Midbrain (tissue), 1 donor: ENCODE results near the gene COL23A1.
"Not testable (repeated sequence)": the region's sequence is repeated elsewhere in the genome, so short reads cannot be mapped to it uniquely, and the experiment has no call there.

Experiments used
- DNase-seq: peaks from one replicate; lab custom pipeline; 2025; lab: John Stamatoyannopoulos, UW

COL23A1 gene

DNA sequence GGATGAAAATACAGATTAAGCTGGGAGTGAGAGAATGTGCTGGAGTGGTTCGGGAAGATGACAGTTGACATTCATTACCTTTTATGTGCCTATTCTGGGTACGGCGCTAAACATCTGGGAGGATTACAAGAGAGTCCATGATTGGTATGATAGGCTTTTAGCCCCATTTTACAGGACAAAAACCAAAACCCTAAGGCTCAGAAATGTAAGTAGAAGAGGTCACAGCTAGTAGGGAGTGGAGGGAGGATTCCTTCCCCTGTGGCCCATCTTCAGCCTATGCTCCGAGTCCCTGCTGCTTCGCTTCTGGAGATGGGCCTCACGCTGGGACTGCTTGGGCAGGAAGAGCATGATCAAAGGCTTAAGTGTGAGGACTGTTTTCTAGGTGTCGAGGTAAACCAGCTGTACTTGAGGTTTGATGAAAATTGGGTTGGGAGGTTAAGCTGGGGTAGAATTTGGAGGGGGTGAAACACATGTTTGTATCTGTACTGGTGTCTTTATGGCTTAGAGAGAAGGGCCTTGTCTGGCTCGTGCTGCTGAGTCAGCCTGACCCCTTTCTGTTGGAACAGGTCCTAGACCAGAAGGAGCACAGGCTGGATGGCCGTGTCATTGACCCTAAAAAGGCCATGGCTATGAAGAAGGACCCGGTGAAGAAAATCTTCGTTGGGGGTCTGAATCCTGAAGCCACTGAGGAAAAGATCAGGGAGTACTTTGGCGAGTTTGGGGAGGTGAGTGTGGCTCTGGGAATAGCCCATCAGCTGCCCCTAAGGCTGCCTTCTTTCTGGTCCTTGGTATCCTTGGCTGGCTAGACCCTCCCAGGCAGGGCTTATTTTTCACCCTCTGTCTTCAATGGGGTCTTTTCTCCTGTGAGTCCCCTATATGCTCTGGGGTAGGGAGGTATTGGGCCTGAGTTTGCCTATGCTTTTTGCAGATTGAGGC is 383.8 kb downstream of the COL23A1 start:
- DNase-seq, result no peak

DNA sequence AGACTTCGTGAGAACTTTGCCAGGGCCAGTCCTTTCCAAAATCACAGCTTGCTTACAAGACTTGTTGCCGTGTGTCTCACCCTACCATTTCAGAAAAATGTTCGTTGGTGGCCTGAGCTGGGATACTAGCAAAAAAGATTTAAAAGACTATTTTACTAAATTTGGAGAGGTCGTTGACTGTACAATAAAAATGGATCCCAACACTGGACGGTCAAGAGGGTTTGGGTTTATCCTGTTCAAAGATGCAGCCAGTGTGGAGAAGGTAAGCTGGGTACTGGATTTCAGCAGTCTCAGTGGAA is 384.5 kb downstream of the COL23A1 start:
- no peak for DNase-seq

DNA sequence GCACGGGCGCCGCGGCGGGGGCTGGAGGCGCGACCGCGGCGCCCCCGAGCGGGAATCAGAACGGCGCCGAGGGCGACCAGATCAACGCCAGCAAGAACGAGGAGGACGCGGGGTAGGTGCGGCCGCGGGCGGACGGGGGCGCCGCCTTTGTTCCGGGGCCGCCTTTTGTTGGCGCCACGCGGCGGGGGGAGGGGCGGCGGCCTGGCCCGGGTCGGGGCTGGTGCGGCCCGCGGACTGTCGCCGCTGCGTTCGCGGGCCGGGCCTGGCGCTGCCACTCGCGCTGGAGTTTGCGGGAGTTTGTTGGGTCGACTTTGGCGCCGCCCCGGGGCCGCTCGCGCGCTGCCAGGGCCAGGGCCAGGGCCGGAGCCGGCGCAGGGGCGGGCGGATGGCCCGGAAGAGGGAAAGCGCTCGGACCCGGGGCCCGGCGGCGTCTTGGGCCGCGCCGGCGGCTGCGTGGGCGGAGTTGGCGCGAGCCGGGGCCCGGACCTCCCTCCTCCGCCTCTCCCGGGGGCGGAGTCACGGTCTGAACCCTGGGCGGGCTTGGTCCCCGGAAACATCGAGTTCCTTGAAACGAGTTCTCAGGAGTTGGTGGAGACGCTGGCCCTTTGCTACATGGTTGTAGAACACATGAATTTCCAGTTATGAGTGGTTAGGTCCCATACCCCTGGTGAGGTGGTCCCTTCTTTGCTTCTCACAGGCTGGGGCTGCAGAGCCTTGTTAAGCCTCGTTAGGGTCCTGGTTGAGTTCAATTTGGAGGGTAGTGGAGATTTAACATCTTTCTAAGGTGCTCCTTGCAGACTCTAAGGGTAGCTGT is 385.1 kb downstream of the COL23A1 start:
- DNase-seq, result peak; percentile 68

DNA sequence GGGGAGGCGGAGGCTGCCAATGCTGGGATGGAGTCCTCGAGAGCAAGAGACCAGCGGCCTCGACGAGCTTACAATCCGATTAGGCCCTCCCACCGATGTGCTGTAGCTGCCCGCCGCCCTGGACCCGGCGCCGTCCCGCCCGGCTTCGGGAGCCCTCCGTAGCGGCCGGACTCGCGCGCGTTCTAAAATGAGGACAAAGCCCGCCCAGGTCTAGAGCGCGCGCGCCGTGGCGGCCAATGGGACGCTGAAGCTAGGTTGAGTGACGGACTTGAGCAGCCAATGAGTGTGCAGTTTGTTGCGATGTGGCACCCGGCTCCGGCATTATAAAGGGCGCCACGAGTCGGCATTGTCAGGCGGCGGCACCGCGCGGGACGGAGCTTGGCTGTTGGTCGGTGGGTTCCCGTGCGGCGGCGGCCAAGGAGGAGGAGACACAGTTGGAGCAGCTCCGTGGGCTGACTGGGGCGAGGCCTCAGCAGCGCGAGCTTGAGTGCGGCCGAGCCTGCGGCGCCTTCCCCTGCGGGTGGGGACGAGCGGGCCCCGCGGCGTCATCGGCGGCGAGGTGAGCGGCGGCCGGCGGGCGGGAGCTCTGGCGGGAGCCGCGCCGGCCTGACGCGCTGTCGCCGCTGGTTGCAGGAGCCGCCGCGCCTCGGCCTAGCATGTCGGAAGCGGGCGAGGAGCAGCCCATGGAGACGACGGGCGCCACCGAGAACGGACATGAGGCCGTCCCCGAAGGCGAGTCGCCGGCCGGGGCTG is 385.8 kb downstream of the COL23A1 start, which contains the start of gene HNRNPAB:
Gene HNRNPAB, plus strand, starts transcription at position 352 of the 753 bp plus-strand sequence. Its CDS starts 305 bp downstream, at position 657.
- peak; percentile 97 for DNase-seq

DNA sequence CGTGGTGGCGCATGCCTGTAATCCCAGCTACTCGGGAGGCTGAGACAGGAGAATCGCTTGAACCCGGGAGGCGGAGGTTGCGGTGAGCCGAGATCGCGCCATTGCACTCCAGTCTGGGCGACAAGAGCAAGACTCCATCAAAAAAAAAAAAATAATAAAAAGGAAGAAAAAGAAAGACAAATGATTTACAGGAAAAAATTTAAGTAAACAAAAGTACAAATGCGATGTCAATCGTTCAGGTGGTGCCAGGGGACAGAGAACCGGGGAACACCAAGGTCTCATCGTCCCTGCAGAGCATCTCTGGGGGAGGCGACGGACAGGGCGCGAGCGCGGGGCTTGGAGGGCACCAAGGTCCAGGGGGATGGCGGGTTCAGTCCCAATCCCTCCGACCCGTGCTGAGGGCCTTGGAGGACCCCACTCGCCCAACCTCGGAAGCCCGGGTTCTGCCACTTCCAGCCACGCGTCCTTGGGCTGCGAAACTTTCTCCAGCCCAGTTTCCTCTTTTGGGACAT is 386.5 kb downstream of the COL23A1 start:
- no peak for DNase-seq

DNA sequence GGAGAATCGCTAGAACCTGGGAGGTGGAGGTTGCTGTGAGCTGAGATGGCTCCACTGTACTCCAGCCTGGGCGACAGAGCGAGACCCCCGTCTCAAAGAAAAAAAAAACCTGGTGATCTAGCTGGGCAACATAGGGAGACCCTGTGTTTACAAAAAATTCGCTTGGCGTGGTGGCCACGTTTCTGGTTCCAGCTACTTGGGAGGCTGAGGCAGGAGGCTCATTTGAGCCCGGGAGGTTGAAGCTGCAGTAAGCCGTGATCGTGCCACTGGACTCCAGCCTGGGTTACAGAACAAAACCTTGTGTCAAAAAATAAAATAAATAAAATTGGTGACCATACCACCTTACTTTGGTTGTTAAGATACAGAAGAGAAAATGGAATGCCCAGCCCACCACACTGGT is 387.7 kb downstream of the COL23A1 start:
- no peak for DNase-seq

DNA sequence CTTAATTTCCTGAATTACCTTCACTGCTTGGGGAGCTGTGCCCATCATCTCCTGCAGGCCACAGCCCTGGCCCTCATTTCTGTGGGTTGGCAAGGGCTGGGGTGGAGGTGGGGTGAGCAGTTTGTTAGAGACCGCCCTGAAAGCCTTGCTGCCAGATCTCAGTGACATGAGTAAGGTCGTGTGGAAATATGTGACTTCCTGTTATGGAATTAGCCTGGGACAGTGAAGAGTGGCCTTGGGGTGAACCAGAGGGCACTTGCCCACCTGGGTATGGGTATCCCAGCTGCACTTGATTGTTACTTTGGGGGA is 388.3 kb downstream of the COL23A1 start:
- no peak for DNase-seq

DNA sequence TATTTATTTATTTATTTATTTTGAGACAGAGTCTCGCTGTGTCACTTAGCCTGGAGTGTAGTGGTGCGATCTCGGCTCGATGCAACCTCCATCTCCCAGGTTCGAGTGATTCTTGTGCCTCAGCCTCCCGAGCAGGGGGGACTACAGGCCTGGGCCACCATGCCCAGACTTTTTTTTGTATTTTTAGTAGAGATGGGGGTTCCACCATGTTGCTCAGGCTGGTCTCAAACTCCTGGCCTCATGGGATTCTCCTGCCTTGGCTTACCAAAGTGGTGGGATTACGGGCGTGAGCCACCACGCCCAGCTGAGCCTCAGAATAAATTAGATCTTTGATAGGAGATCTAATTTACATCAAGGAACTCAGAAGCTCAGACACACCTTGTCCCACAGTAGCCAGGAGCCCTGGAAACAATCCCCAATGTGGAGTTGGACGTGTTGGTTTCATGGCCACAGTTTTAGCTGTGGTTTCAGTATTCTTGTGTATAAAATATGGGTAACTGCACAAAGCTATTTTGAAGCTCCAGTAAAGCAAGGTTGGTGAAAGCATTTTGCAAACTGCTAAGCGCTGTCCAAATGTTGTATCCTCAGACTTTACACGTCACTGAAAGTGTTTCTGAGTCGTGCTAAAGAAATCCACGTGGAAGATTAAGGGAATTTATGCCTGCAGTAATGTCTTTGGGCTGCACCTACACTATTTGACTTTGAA is 388.8 kb downstream of the COL23A1 start:
- DNase-seq, result no peak

DNA sequence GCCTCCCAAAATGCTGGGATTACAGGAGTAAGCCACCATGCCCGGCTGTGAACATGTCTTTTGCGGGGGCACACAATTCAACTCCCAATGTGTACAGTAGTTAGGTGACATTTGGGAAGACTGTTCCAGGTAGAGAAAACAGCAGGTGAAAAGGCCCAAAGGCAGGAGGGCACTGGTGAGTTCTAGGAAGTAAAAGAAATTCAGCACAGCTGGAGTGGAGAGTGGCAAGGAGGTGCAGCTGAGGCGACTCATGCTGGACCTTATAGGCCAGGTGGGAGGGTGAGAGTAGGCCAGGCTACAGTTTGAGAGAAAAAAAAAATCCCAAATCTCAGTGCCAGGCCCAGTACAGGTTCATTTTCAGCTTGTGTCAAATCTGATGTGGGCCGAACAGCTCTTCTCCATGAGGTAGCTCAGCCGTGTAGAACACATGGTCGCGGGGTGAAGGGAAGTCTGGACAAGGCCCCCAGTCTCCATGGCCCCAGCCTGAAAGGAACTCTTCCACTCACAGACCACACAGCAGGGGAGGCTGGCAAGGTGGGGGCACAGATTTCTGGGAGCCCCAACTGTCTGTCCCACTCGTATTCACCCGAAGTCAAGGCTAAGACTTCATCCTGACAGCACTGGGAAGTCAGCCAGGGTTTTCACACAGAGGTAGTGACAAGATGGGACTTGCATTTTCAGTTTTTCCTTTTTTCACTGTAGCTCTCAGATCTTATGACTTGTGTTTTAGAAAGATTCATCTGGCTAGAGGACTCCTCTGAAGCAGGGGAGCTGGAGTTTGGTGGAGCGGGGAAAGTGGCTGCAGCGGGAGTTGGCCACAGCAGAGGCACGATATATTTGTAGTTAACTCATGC is 390.4 kb downstream of the COL23A1 start:
- DNase-seq, result no peak

DNA sequence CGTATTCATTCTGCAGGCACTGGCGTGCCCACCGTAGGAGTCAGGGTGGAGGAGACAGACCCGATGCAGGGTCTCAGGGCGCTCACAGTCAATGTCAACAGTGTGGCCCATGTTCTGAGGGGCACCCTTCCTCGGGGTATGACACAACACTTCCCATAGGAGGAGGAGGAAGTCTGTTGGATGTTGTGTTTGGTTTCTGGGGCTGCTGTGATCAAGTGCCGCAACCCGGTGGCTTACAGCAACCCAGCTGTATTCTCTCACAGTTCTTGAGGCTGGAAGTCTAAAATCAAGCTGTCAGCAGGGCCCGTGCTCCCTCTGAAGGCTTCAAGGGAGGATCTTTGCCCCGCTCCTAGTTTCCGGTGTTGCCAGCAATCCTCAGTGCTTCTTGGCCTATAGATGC is 391.5 kb downstream of the COL23A1 start:
- no peak for DNase-seq

DNA sequence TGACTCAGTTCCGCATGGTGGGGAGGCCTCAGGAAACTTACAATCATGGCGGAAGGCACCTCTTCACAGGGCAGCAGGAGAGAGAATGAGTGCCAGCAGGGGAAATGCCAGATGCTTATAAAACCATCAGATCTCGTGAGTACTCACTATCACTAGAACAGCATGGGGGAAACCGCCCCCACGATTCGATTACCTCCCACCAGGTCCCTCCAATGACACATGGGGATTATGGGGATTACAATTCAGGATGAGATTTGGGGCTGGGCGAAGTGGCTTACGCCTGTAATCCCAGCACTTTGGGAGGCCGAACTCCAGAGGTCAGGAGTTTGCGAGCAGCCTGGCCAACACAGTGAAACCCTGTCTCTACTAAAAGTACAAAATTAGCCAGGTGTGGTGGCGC is 392.0 kb downstream of the COL23A1 start:
- not testable (repeated sequence) for DNase-seq

DNA sequence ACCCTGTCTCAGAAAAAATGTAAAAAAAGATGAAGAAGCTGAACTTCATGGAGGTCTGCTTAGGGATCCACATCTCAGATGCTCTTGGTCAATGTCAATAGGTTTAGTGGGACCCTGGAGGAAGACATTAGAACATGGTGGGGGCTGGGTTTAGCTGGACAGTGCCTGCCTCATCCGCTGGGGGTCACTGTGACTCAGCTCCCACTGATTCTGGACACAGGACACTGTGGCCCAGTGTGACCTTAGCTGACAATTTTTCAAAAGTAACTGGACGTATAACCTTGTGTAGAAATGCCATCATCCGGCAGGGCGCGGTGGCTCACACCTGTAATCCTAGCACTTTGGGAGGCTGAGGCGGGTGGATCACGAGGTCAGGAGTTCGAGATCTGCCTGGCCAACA is 393.2 kb downstream of the COL23A1 start:
- DNase-seq, result no peak

DNA sequence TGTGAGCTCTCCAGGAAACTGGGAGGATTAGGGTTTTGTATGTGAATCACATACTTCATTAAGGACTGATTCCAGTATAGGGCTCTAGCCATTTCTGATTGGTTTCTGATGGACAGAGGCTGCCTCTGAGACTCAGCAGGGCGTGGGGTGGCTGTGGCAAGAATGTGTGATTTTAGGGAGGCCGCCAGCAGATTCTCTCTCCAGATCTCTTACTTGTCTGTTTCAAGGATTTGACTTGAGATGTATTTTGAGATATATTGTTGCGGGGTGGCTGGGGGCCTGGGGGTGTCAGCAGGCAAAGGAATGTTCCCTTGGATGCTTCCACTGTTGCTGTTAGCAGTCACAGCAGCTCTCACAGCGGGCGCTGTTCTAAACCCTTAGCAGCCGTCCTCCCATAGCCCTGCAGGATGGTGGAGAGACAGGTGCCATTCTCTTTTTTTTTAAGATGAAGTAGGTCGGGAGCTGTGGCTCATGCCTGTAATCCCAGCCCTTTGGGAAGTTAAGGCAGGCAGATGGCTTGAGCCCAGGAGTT is 393.8 kb downstream of the COL23A1 start:
- DNase-seq, result no peak

DNA sequence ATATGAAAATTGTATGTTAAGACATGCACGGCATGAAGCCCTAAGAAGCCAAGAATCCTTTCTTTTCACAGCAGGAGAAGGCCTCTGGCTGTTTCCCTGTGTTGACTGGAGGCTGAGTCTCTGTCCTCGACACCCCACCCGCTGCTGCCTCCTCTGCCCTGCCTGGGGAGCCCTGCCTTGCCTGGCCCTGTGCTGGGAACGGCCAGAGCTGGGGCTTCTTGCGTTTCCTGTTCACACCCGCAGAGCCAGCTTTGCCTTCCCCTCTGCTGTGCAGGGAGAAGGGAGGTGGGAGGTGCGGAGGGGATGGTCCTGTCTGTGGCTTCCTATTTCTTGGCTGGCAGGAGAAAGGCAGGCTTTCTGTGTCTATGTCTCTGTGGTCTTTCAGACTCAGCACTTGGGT is 396.2 kb downstream of the COL23A1 start:
- no peak for DNase-seq

DNA sequence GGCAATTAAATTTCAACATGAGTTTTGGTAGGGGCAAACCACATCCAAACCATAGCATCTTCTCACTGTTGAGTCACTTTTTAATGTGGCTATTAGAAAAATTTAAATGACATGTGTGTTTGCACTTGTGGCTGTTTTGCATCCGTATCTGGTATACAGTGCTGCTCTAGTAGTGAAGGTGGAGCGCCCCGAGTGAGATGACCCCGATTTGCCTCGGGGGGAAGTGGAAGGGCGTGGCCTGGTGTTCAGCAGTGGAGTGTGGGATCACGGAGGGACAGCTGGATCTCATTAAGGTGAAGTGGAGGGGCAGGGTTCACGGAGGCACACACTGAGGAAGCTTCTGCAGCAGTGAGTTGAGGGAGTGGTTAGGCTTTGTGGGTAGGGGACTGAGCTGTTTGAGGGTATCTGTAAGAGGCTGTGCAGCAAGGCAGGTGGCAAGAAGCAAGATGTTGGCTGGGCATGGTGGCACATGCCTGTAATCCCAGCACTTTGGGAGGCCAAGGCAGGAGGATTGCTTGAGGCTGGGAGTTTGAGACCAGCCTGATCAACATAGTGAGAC is 396.9 kb downstream of the COL23A1 start:
- no peak for DNase-seq

DNA sequence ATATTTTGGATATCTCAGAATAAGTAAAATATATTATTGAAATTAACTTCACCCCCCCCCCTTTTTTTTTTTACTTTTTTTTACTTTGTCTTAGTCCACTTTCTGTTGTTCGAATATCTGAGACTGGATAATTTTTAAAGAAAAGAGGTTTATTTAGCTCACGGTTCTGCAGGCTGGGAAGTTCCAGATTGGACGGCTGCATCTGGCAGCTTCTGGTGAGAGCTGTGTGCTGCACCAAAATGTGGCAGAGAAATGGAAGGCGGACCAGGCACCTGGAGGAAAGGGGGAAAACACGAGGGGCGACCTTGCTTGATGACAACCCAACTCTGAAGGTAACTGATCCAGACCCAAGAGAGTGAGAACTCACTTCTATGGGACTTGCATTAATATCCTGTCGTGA is 397.4 kb downstream of the COL23A1 start:
- no peak for DNase-seq

DNA sequence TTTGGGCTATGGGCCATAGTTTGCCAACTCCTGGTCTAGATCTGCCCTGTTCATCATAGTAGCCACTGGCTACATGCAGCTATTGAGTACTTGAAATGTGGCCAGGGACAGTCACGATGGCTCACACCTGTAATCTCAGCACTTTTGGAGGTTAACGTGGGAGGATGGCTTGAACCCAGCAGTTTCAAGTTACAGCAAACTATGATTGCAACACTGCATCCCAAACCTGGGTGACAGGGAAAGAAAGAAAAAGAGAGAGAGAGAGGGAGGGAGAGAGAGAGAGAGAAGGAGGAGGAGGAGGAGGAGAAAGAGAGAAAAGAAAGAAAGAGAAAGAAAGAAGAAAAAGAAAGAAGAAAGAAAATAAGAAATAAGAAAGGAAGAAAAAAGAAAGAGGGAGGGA is 397.9 kb downstream of the COL23A1 start:
- DNase-seq, result no peak

DNA sequence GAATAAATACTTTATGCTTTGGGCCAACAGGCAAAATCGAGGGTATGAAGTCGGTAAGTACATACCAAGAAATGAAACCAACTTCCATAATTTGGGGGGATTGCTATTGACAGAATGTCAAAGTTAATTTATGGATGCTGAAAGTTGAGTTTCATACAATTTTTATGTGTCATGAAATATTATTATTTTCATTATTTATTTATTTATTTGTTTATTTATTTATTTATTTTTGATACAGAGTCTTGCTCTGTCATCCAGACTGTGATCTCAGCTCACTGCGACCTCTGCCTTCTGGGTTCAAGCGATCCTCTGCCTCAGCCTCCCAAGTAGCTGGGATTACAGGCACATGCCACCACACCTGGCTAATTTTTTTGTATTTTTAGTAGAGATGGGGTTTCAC is 398.5 kb downstream of the COL23A1 start:
- no peak for DNase-seq

DNA sequence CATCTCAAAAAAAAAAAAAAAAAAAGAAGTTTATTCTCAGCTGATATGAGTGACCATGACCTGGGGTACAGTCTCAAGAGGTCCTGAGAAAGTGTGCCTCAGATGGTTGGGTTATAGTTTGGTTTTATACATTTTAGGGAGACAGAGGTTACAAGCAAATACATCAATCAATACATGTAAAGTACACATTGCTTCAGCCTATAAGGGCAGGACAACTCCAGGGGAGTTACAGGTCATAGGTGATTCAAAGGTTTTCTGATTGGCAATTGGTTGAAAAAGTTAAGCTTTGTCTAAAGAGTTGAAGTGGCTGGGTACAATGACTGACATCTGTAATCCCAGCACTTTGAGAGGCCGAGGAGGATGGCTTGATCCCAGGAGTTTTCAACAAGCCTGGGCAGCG is 400.8 kb downstream of the COL23A1 start:
- no peak for DNase-seq
